GM12891 (cell line): ENCODE measurements around the gene PARD3.

Experiments
- POLR2A ChIP-seq: IDR thresholded peaks from 2 replicates; pipeline ENCODE4 v1.6.1; 2011; ENCODE audit warnings: low read depth, low read length, control low read depth
- POLR2AphosphoS5 ChIP-seq: IDR thresholded peaks from 2 replicates; pipeline ENCODE4 v1.6.1; 2011; ENCODE audit warnings: low read depth, low read length, control low read depth
- TAF1 ChIP-seq: IDR thresholded peaks from 2 replicates; pipeline ENCODE4 v1.6.1; 2011; ENCODE audit warnings: low read depth, low read length, control low read depth

GRCh38 chr10:34101001-34101400 lies 714.1 kb downstream of the PARD3 start:
- TF ChIP-seq POLR2A, result no peak
- TF ChIP-seq POLR2AphosphoS5, result no peak
- no peak for TF ChIP-seq TAF1
